Measurements from ENCODE around the gene DUOXA2.

DNA sequence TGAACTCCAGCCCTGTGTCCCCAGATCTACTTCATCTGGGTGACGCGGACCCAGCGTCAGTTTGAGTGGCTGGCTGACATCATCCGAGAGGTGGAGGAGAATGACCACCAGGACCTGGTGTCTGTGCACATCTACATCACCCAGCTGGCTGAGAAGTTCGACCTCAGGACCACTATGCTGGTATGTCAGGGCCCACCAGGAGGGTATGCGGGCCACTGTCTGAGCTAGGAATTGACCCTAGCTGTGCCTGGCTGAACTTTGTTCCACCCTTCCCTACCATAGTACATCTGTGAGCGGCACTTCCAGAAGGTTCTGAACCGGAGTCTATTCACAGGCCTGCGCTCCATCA lies 49.4 kb downstream of the DUOXA2 start:
- TF ChIP-seq, protein P1, sequence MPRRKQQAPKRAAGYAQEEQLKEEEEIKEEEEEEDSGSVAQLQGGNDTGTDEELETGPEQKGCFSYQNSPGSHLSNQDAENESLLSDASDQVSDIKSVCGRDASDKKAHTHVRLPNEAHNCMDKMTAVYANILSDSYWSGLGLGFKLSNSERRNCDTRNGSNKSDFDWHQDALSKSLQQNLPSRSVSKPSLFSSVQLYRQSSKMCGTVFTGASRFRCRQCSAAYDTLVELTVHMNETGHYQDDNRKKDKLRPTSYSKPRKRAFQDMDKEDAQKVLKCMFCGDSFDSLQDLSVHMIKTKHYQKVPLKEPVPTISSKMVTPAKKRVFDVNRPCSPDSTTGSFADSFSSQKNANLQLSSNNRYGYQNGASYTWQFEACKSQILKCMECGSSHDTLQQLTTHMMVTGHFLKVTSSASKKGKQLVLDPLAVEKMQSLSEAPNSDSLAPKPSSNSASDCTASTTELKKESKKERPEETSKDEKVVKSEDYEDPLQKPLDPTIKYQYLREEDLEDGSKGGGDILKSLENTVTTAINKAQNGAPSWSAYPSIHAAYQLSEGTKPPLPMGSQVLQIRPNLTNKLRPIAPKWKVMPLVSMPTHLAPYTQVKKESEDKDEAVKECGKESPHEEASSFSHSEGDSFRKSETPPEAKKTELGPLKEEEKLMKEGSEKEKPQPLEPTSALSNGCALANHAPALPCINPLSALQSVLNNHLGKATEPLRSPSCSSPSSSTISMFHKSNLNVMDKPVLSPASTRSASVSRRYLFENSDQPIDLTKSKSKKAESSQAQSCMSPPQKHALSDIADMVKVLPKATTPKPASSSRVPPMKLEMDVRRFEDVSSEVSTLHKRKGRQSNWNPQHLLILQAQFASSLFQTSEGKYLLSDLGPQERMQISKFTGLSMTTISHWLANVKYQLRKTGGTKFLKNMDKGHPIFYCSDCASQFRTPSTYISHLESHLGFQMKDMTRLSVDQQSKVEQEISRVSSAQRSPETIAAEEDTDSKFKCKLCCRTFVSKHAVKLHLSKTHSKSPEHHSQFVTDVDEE (CRISPR knock-in tag; IDR thresholded peaks at IDR 0.05): no peak
- TF ChIP-seq RARB (CRISPR knock-in tag; IDR thresholded peaks at IDR 0.05): no peak
- TF ChIP-seq, protein P2, sequence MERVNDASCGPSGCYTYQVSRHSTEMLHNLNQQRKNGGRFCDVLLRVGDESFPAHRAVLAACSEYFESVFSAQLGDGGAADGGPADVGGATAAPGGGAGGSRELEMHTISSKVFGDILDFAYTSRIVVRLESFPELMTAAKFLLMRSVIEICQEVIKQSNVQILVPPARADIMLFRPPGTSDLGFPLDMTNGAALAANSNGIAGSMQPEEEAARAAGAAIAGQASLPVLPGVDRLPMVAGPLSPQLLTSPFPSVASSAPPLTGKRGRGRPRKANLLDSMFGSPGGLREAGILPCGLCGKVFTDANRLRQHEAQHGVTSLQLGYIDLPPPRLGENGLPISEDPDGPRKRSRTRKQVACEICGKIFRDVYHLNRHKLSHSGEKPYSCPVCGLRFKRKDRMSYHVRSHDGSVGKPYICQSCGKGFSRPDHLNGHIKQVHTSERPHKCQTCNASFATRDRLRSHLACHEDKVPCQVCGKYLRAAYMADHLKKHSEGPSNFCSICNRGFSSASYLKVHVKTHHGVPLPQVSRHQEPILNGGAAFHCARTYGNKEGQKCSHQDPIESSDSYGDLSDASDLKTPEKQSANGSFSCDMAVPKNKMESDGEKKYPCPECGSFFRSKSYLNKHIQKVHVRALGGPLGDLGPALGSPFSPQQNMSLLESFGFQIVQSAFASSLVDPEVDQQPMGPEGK (CRISPR knock-in tag; IDR thresholded peaks at IDR 0.05; ENCODE audit: borderline replicate concordance): no peak
- TF ChIP-seq ZNF565 (CRISPR knock-in tag; conservative IDR thresholded peaks at IDR 0.05; ENCODE audit: low read depth): no peak
- TF ChIP-seq ZC3H10 (CRISPR knock-in tag; IDR thresholded peaks at IDR 0.05): no peak

Measured in SK-N-SH treated with all-trans-retinoic acid at 6 μM for 48 hours (cell line).